Measurements from ENCODE around the gene PID1.

DNA sequence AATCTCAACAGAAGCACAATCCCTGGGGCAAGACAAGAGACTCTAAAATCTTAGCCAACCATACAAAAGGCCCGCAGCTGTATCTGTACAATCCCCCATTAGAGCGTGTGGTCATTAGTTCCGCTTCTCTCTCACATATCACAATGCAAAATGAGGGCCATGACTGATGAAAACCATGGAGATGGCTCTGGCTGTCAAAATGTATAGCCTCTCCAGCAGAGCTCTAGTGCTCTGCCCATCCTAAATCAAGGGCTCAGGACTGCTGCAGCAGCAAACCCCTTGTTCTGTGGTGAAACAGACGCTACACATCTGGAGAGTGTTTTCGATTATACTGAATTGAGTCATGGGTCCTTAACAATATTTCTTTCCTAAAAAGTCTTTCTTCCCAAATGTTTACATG is 221.0 kb downstream of the PID1 start:
- TF ChIP-seq, protein P1, sequence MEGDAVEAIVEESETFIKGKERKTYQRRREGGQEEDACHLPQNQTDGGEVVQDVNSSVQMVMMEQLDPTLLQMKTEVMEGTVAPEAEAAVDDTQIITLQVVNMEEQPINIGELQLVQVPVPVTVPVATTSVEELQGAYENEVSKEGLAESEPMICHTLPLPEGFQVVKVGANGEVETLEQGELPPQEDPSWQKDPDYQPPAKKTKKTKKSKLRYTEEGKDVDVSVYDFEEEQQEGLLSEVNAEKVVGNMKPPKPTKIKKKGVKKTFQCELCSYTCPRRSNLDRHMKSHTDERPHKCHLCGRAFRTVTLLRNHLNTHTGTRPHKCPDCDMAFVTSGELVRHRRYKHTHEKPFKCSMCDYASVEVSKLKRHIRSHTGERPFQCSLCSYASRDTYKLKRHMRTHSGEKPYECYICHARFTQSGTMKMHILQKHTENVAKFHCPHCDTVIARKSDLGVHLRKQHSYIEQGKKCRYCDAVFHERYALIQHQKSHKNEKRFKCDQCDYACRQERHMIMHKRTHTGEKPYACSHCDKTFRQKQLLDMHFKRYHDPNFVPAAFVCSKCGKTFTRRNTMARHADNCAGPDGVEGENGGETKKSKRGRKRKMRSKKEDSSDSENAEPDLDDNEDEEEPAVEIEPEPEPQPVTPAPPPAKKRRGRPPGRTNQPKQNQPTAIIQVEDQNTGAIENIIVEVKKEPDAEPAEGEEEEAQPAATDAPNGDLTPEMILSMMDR (IDR thresholded peaks at IDR 0.05): no peak
- TF ChIP-seq TCF7L2 (IDR thresholded peaks at IDR 0.05; ENCODE audit: low read depth, low read length) (no peak), SIN3A (IDR thresholded peaks at IDR 0.05; ENCODE audit: borderline replicate concordance, insufficient read depth, low read depth, low read length) (no peak)

Measured in Panc1 (cell line).